Stimulated activated CD4-positive, alpha-beta T cell treated with anti-CD3 and anti-CD28 coated beads, Interleukin-1b, Interleukin-23, amount 100 ng/mL, for 24 hours (primary cell): ENCODE results near the gene SLC39A13.

Experiments used
- DNase-seq, 4 experiments: peaks; one replicate each; pipeline ENCODE4 v3.0.0-alpha.2; 2020; ENCODE audit warnings: low read depth in 4 of 4, low spot score in 1 of 4

The SLC39A13 gene

GRCh38 chr11:47407746-47408590, at the start of gene SLC39A13:
SLC39A13 (plus strand) TSS chr11:47408590; CDS start chr11:47410095, 1,505 bp downstream.
- peak; percentile 82 to 90 (median 86) for DNase-seq

GRCh38 chr11:47358731-47359051, 49.7 kb upstream of the SLC39A13 start:
- no peak for DNase-seq

DNA sequence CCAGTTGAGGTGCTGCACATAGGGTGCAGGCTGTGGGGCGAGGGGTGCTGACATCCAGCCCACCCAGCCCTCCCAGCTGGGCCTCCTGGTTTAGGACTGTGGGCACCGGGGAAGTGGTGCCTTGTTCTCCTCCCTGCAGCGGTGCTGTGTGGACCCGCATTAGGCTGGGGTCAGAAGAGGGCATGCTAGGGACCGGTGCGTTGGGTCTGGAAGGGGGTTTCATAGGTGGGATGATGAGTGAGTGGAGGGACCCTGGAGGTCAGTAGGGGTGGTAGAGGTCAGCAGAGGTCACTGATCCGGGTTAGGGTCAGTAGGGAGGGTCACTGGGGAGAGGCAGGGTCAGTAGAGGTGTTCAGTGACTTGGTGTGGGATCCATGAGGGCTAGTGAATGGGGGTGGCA, 49.2 kb upstream of the SLC39A13 start:
- DNase-seq, result no peak

DNA sequence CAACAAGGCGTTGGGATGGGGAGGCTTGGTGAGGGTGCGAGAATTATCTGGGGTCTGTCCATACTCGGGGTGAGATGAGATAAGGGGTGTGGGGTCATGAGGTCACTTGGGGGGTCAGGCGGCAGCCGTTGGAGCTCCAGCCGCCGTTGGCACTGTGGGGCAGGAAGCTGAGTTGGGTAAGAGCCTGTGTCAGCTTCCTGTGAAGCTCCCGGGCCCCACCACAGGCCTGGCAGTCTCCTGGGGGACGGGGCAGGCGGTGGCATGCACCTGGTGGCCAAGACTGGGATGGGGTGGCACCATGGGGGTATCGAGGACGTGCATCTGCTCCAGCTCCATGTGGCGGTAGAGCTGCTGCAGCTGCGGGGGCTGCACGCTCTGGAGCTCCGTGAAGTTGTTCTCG, 48.8 kb upstream of the SLC39A13 start:
- no peak for DNase-seq

GRCh38 chr11:47360341-47360740, 48.0 kb upstream of the SLC39A13 start:
- DNase-seq, result no peak

DNA sequence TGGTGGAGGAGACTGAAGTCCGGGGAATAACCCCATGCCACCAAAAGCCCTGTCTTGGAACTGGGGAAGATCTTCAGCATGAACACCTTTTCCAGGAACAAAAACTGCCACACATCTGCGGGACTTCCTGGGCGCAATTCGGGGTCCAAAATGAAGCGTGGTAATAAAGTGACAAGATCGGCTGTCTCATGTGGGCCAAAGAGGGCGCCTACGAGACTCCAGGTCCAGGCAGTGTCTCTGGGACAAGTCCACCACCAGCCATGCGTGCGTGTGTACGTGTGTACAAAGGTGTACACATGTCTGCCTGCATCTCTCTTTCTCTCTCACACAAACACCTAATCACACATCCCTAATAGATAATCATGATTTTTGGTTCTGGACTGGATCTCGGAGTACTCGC, 47.0 kb upstream of the SLC39A13 start:
- no peak for DNase-seq

- DNase-seq, result no peak
These were observed 42.3 kb upstream of the SLC39A13 start for GRCh38 chr11:47366020-47366490.

DNA sequence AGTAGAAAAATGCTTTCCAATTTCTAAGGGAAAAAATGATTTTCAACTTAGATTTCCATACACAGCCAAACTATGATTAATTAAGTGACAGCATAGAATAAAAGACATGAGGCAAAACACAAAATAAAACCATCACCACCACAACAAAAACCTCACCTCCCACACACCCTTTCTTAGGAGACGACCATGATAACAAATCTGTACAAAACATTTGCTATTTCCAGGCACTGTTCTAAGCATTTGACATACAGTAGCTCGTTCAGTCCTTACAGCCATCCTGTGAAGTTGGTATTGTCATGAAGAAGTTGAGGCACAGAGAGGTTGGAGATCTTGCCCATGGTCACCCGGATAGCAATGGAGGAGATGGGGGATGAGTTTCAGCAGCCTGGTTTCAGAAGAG, 38.7 kb upstream of the SLC39A13 start:
- peak in 1 of 4 experiments; percentile 23 for DNase-seq

DNA sequence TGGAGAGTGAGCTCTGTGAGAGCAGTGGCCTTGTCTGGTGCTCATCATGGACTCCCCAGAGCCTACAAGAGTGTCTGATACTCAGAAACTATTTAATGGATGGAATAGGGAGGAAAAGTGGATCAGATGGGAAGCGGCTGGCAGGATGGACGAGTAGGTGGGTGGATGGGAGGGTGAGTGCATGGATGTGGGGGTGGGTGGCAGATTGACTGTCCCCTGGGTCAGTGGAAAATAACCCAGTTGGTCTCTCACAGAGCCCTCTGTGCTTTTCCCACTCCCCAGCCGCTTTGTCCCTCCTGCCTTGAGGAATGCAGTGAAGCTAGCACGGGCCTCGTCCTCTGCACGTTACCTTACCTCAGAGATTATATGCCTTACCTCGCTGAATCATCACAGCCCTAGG, 36.0 kb upstream of the SLC39A13 start:
- no peak for DNase-seq

DNA sequence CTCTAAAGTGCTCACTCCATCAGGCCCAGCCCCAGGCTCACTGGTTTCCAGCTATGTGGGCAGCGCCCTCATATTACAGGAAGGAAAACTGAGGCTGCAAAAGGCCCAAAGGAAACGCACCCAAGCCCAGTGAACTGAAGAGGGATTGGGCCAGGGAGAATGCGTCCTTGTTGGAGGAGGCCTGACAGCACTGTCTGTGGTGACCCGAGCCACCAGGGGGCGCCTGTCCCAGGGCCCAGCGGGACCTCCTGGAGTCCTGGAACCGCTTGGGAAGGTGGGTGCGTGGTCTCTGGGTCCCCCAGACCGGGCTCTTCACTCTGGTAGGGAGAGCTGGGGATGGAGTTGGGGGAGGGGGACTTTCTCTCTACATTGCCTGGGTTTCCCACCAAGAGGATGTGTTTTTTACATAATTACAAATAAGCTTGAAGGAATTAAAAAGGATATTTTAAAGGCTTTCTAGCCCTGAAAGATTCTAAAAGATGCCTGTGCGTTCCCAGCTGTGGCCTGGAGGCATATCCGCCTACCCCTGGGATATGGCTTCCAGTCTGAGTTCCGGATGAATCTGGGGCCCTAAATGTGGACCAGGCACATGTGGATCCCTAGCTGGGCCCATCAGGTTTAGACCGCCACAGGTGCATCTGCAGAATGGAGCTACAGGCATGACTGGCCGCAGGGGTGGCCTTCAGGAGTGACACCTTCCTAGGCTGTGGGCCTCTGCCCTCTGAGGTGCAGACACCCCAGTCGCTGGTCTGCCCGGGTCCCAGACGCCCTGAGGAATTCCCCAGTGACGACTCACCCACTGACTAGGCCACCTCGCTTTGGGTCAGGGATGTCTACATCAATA, 34.3 kb upstream of the SLC39A13 start:
- DNase-seq, result peak; percentile 76 to 80 (median 77)

DNA sequence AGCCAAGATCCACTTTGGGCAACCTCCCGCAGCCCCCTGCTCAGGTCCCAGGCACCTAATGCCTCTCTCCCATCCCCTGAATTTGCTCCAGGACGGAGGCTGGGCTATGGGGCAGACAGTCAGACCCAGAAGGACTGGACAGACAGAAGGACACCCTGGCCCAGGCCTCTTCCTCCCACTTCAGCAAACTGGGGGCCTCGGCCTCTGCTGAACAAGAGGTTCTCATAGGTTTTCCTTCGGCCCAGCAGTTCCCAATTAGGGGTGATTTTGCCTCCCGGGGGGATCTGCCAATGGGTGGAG, 33.7 kb upstream of the SLC39A13 start:
- no peak for DNase-seq

DNA sequence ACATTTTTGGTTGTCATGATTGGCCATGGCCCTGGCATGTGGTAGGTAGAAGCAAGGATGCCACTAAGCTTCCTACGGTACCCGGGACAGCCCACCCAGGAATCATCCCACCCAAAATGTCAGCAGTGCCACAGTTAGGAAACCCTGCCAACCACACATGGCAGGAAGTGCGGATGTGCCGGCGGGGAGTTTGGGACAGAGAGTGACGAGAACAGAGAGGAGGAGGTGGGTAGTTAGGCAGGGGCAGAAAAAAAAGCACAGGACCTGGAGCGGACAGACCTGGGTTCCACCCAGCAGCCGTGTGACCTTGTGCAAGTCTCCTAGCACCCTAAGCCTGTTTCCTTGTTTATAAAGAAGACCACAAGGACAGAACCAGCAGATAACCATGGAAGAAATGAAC, 33.4 kb upstream of the SLC39A13 start:
- DNase-seq, result no peak

- DNase-seq, result no peak
These were observed 32.8 kb upstream of the SLC39A13 start for GRCh38 chr11:47375546-47376085.

DNA sequence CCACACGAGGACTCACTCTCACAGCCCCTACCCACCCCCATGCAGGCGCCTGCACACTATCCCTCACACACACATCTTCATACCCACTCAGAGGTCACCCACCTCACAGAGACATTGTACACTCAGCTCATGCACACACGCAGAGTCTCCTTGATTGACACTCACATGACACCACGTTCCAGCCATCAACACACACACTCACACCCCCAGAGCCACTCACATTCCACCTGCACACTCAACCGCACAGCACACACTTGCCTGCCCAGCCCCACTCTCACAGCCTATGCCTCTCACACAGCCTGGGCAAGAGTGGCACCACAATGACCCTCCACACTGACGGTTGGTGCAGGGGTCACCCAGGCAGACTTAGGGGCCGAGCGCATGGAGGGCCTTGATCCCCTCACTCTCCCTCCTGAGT, 32.3 kb upstream of the SLC39A13 start:
- no peak for DNase-seq

GRCh38 chr11:47376525-47377371, 31.6 kb upstream of the SLC39A13 start:
- no peak for DNase-seq

- DNase-seq, result no peak
These were observed 30.8 kb upstream of the SLC39A13 start for GRCh38 chr11:47377571-47378009.

DNA sequence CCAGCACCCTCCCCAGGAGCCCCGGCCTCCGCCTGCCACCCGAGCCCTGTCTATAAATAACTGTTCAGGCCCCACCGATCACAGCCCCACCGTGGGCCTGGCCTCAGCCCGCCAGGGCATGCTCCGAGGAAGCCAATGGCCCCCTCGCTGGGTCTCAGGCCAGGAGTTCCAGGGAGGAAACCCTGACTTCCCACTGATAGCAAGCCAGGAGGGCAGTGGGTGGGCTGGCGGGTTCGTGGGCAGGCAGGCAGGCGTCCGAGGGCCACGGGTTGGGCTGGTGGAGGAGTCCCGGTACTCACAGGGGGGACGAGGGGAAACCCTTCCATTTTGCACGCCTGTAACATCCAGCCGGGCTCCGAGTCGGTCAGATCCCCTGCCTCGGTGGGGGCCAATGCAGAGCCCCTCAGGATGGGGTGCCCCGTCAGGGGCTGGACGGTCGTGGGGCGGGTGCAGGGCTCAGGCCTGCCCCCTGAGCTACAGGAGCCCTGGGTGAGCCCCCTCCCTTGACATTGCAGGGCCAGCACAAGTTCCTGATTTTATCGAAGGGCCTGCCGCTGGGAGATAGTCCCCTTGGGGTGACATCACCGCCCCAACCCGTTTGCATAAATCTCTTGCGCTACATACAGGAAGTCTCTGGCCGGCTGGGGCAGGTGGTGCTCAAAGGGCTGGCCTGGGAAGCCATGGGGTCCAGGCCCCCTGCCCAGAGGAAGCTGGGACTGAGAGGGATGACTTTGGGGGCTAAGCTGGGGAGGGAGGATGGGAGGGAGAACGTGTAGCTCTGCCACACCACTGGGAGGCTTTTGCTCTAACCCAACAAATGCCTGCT, 30.2 kb upstream of the SLC39A13 start, which contains the start of gene SPI1:
SPI1 (minus strand) TSS at position 538 of the 826 bp plus-strand sequence; CDS start at position 344, 194 bp downstream.
- DNase-seq, result no peak

DNA sequence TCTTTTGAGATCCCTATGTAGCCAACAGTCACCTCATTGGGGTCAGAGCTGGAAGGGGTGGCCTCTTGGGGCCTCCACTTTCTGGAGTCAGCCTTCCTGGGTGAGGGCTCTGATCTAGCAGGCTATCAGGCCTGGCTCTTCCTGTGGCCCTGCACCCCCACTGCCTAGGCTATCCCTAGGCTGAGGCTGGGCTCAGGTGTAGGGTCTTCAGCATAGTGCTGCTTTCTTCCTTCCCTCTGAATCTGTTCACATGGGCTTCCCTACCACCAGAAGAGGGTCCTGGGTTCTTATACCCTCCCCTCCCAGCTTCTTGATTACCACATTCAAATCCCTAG, 29.6 kb upstream of the SLC39A13 start:
- DNase-seq, result no peak

DNA sequence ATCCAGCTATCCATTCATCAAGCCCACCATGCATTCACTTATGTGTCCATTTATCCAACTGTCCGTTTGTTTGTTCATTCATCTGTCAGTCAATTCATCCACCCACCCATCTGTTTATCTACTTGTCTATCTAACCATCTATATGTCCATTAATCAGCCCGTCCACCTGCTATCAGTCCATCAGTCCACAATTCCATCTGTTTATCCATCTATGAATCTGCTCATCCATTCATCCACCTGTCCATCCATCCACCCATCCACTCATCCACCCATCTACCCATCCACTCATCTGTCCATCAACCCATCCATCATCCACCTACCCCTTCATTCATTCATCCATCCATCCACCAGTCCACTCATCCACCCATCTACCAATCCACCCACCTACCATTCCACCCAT, 29.1 kb upstream of the SLC39A13 start:
- DNase-seq, result no peak

- DNase-seq, result no peak
These were observed 28.3 kb upstream of the SLC39A13 start for GRCh38 chr11:47380078-47380477.
